WTC11 (cell line): ENCODE measurements around the gene EGFR. TPM values are rescaled to one million over a fixed set of nuclear protein-coding genes. Genes with fewer than 3 reads are reported as not detected.

ENCODE experiments used
- ATAC-seq: fragments of 200-7000 bp; cut with Tn5 transposase; 2 replicates; pipeline ENCODE4 v1.10.0; 2021; ENCODE audit warnings: mild to moderate bottlenecking, moderate library complexity
- CTCF ChIA-PET: fragments of 300-600 bp; sonication (Branson Sonifier 250); formaldehyde crosslinking; loops from one replicate; lab custom pipeline; 2021; ENCODE audit warnings: antibody characterized with exemption; lab: Charles Lee
- POLR2A ChIA-PET: fragments of 350-600 bp; sonication (Branson Sonifier 250); formaldehyde crosslinking; loops from one replicate; lab custom pipeline; 2021; ENCODE audit warnings: antibody characterized with exemption; lab: Charles Lee
- DNase-seq: peaks from one replicate; pipeline ENCODE4 v3.0.0; 2021; ENCODE audit warnings: low spot score
- H3K27ac Mint-ChIP-seq: 2 replicates; pipeline ENCODE4 v1.8.0; 2021; ENCODE audit warnings: mixed read lengths
- H3K27me3 Mint-ChIP-seq: 2 replicates; pipeline ENCODE4 v1.8.0; 2021; ENCODE audit warnings: low read depth, mild to moderate bottlenecking, moderate library complexity, mixed read lengths
- H3K36me3 Mint-ChIP-seq: 2 replicates; pipeline ENCODE4 v1.8.0; 2021; ENCODE audit warnings: mixed read lengths
- H3K4me1 Mint-ChIP-seq: 2 replicates; pipeline ENCODE4 v1.8.0; 2022; ENCODE audit warnings: mixed read lengths
- H3K4me3 Mint-ChIP-seq: 2 replicates; pipeline ENCODE4 v1.8.0; 2021; ENCODE audit warnings: mild to moderate bottlenecking, moderate library complexity, mixed read lengths
- H3K9me3 Mint-ChIP-seq: 2 replicates; pipeline ENCODE4 v1.8.0; 2021; ENCODE audit warnings: mixed read lengths
- AFF4 ChIP-seq: sonication (generic); formaldehyde crosslinking; IDR thresholded peaks from 2 replicates; pipeline ENCODE4 v1.8.1; 2023; ENCODE audit warnings: mild to moderate bottlenecking, missing genetic modification reagents, borderline replicate concordance
- ATF2 ChIP-seq: sonication (generic); formaldehyde crosslinking; IDR thresholded peaks from 2 replicates; pipeline ENCODE4 v1.8.1; 2022; ENCODE audit warnings: low read depth, missing genetic modification reagents, borderline replicate concordance
- CBFB ChIP-seq: sonication (generic); formaldehyde crosslinking; IDR thresholded peaks from 2 replicates; pipeline ENCODE4 v1.8.1; 2022; ENCODE audit warnings: mild to moderate bottlenecking, low read depth, missing genetic modification reagents
- CREM ChIP-seq: sonication (generic); formaldehyde crosslinking; IDR thresholded peaks from 2 replicates; pipeline ENCODE4 v1.8.1; 2022; ENCODE audit warnings: mild to moderate bottlenecking, missing genetic modification reagents, moderate library complexity
- FOXP1 ChIP-seq: sonication (generic); formaldehyde crosslinking; IDR thresholded peaks from 2 replicates; pipeline ENCODE4 v1.8.0; 2022; ENCODE audit warnings: missing genetic modification reagents, mild to moderate bottlenecking, moderate library complexity, borderline replicate concordance
- GRHL2 ChIP-seq: fragments of 250-450 bp; sonication (Bioruptor Pico); IDR thresholded peaks from 2 replicates; pipeline ENCODE4 v1.8.0; 2022; ENCODE audit warnings: mild to moderate bottlenecking, moderate library complexity; ENCODE audit not compliant: insufficient replicate concordance, severe bottlenecking
- GTF2I ChIP-seq: fragments of 250-450 bp; sonication (Bioruptor Pico); conservative IDR thresholded peaks from 2 replicates; pipeline ENCODE4 v1.4.0; 2021; ENCODE audit warnings: mild to moderate bottlenecking
- HMGA2 ChIP-seq: fragments of 250-450 bp; sonication (Bioruptor Pico); IDR thresholded peaks from 2 replicates; pipeline ENCODE4 v1.4.0; 2021; ENCODE audit warnings: mild to moderate bottlenecking, moderate library complexity
- IRF2 ChIP-seq: sonication (generic); formaldehyde crosslinking; IDR thresholded peaks from 2 replicates; pipeline ENCODE4 v1.8.0; 2022; ENCODE audit warnings: low read depth, missing genetic modification reagents, borderline replicate concordance
- JAZF1 ChIP-seq: fragments of 250-450 bp; sonication (Bioruptor Pico); IDR thresholded peaks from 2 replicates; pipeline ENCODE4 v1.9.0; 2021; ENCODE audit warnings: moderate library complexity, mild to moderate bottlenecking, inconsistent platforms
- NFATC4 ChIP-seq: fragments of 250-450 bp; sonication (Bioruptor Pico); IDR thresholded peaks from 2 replicates; pipeline ENCODE4 v1.9.0; 2021; ENCODE audit warnings: mild to moderate bottlenecking
- NR1H2 ChIP-seq: sonication (generic); formaldehyde crosslinking; IDR thresholded peaks from 2 replicates; pipeline ENCODE4 v1.9.0; 2021; ENCODE audit warnings: mild to moderate bottlenecking, moderate library complexity, missing genetic modification reagents
- NR3C1 ChIP-seq: sonication (generic); formaldehyde crosslinking; conservative IDR thresholded peaks from 2 replicates; pipeline ENCODE4 v1.8.1; 2023; ENCODE audit warnings: low read depth, mild to moderate bottlenecking, missing genetic modification reagents
- OVOL2 ChIP-seq: fragments of 250-450 bp; sonication (Bioruptor Pico); IDR thresholded peaks from 2 replicates; pipeline ENCODE4 v1.9.0; 2021; ENCODE audit warnings: mild to moderate bottlenecking, borderline replicate concordance
- PRRX2 ChIP-seq: fragments of 250-450 bp; sonication (Bioruptor Pico); IDR thresholded peaks from 2 replicates; pipeline ENCODE4 v1.8.0; 2021; ENCODE audit warnings: mild to moderate bottlenecking
- SMAD4 ChIP-seq: sonication (generic); formaldehyde crosslinking; IDR thresholded peaks from 2 replicates; pipeline ENCODE4 v1.8.0; 2022; ENCODE audit warnings: mild to moderate bottlenecking, missing genetic modification reagents
- SOX15 ChIP-seq: fragments of 250-450 bp; sonication (Bioruptor Pico); IDR thresholded peaks from 2 replicates; pipeline ENCODE4 v1.9.0; 2021; ENCODE audit warnings: mild to moderate bottlenecking
- ZBTB21 ChIP-seq: sonication (generic); formaldehyde crosslinking; IDR thresholded peaks from 2 replicates; pipeline ENCODE4 v1.8.1; 2023; ENCODE audit warnings: mild to moderate bottlenecking, missing genetic modification reagents, borderline replicate concordance
- ZMAT4 ChIP-seq: fragments of 250-450 bp; sonication (Bioruptor Pico); IDR thresholded peaks from 2 replicates; pipeline ENCODE4 v1.9.0; 2021; ENCODE audit warnings: mild to moderate bottlenecking
- ZNF121 ChIP-seq: sonication (generic); formaldehyde crosslinking; IDR thresholded peaks from 2 replicates; pipeline ENCODE4 v1.8.0; 2023; ENCODE audit warnings: missing genetic modification reagents
- ZNF263 ChIP-seq: sonication (generic); formaldehyde crosslinking; IDR thresholded peaks from 2 replicates; pipeline ENCODE4 v1.8.1; 2022; ENCODE audit warnings: low read depth, mild to moderate bottlenecking, moderate library complexity, missing genetic modification reagents
- ZNF281 ChIP-seq: sonication (generic); formaldehyde crosslinking; IDR thresholded peaks from 2 replicates; pipeline ENCODE4 v1.8.0; 2023; ENCODE audit warnings: mild to moderate bottlenecking, missing genetic modification reagents
- total RNA-seq: library from RNA; stranded (reverse); gene quantifications from 3 replicates; pipeline ENCODE4 v1.2.3, GENCODE V29; 2021
- TF ChIP-seq, protein P1 (sequence below): sonication (generic); formaldehyde crosslinking; IDR thresholded peaks from 2 replicates; pipeline ENCODE4 v1.8.0; 2022; ENCODE audit warnings: mild to moderate bottlenecking, missing genetic modification reagents
- TF ChIP-seq, protein P2 (sequence below): sonication (generic); formaldehyde crosslinking; IDR thresholded peaks from 2 replicates; pipeline ENCODE4 v1.8.0; 2022; ENCODE audit warnings: missing genetic modification reagents

The EGFR gene
- total RNA-seq, 1 experiment from 2014 or later: 5.9 TPM

DNA sequence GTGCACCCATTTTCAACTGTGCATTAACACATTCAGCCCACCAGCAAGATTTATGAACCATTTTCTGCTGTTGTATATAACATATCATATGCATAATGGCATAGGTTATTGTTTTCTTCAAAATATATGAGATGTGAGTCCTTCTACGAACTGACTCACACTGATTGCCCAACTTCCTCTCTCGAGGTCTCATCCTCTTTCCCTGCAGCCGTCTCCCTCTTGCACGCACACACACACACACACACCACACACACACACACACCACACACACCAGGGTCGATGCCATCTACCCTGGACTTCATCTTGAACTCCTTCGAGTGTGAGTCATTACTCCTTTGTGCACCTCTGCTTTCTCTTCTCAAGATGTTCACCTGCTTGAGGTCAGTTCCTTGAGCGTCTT is 36.7 kb downstream of the EGFR start:
- Mint-ChIP-seq H3K36me3 (no peaks in the 10 kb centered on the region), H3K4me1 (peaks cover 4% of the 10 kb centered on the region; the same call in 1 of the 2 replicates), H3K27me3 (no peaks in the 10 kb centered on the region; the same call in 1 of the 2 replicates), H3K27ac (no peak overlapping the region), H3K9me3 (peaks cover 5% of the 10 kb centered on the region), H3K4me3 (no peak overlapping the region)
- POLR2A ChIA-PET: no interaction called here
- ATAC-seq (no peak), DNase-seq (no peak)
- TF ChIP-seq ZNF263 (CRISPR knock-in tag): no peak
- TF ChIP-seq HMGA2: no peak
- no peak for TF ChIP-seq NFATC4 (CRISPR knock-in tag)
- TF ChIP-seq, protein P1, sequence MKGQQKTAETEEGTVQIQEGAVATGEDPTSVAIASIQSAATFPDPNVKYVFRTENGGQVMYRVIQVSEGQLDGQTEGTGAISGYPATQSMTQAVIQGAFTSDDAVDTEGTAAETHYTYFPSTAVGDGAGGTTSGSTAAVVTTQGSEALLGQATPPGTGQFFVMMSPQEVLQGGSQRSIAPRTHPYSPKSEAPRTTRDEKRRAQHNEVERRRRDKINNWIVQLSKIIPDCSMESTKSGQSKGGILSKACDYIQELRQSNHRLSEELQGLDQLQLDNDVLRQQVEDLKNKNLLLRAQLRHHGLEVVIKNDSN (CRISPR knock-in tag): no peak
- TF ChIP-seq IRF2: no peak
- CTCF ChIA-PET: interaction anchor here (1.0 kb wide), 1 partner anchor 200 kb away, joined by 3 read pairs; no protein-coding TSS in a partner anchor

DNA sequence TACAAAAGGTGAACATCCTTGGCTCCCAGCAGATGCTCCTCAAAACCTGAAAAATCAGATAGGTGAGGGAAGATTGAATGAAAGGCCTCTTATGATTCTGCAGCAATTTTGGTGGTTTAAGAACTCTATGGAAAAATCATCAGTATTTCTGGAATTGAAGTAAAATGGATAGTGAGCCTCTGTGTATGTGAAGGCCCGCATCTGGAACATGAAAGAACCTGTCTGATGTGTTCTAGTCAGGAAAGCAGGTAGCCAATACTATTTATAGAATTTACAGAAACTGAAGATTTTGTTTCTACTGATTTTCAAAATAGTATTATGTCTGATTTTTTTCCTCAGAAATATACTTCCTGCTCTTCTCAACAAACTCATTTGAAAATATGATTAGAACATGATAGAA is 37.3 kb downstream of the EGFR start:
- no peaks in the 10 kb centered on the region; the same call in 1 of the 2 replicates for H3K27me3 Mint-ChIP-seq
- H3K27ac Mint-ChIP-seq: no peak overlapping the region
- no peak overlapping the region for H3K4me3 Mint-ChIP-seq
- POLR2A ChIA-PET: no interaction called here
- peaks cover 4% of the 10 kb centered on the region; the same call in 1 of the 2 replicates for H3K4me1 Mint-ChIP-seq
- H3K9me3 Mint-ChIP-seq: peaks cover 5% of the 10 kb centered on the region
- DNase-seq (no peak), ATAC-seq (no peak)
- no peaks in the 10 kb centered on the region for H3K36me3 Mint-ChIP-seq
- CTCF ChIA-PET: no interaction called here
- no peak for TF ChIP-seq CREM (CRISPR knock-in tag)
- TF ChIP-seq NR1H2: no peak
- TF ChIP-seq AFF4 (CRISPR knock-in tag): no peak
- no peak for TF ChIP-seq CBFB (CRISPR knock-in tag)
- no peak for TF ChIP-seq ZNF281 (CRISPR knock-in tag)
- TF ChIP-seq PRRX2 (CRISPR knock-in tag): no peak
- TF ChIP-seq ATF2 (CRISPR knock-in tag): no peak
- no peak for TF ChIP-seq SOX15 (CRISPR knock-in tag)
- no peak for TF ChIP-seq ZMAT4 (CRISPR knock-in tag)
- TF ChIP-seq FOXP1 (CRISPR knock-in tag): no peak
- TF ChIP-seq SMAD4 (CRISPR knock-in tag): no peak
- TF ChIP-seq NR3C1 (CRISPR knock-in tag): no peak
- no peak for TF ChIP-seq GRHL2
- TF ChIP-seq GTF2I: no peak
- no peak for TF ChIP-seq OVOL2
- TF ChIP-seq, protein P2, sequence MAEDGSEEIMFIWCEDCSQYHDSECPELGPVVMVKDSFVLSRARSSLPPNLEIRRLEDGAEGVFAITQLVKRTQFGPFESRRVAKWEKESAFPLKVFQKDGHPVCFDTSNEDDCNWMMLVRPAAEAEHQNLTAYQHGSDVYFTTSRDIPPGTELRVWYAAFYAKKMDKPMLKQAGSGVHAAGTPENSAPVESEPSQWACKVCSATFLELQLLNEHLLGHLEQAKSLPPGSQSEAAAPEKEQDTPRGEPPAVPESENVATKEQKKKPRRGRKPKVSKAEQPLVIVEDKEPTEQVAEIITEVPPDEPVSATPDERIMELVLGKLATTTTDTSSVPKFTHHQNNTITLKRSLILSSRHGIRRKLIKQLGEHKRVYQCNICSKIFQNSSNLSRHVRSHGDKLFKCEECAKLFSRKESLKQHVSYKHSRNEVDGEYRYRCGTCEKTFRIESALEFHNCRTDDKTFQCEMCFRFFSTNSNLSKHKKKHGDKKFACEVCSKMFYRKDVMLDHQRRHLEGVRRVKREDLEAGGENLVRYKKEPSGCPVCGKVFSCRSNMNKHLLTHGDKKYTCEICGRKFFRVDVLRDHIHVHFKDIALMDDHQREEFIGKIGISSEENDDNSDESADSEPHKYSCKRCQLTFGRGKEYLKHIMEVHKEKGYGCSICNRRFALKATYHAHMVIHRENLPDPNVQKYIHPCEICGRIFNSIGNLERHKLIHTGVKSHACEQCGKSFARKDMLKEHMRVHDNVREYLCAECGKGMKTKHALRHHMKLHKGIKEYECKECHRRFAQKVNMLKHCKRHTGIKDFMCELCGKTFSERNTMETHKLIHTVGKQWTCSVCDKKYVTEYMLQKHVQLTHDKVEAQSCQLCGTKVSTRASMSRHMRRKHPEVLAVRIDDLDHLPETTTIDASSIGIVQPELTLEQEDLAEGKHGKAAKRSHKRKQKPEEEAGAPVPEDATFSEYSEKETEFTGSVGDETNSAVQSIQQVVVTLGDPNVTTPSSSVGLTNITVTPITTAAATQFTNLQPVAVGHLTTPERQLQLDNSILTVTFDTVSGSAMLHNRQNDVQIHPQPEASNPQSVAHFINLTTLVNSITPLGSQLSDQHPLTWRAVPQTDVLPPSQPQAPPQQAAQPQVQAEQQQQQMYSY: no peak
- no peak for TF ChIP-seq ZNF121 (CRISPR knock-in tag)
- TF ChIP-seq JAZF1 (CRISPR knock-in tag): no peak
- no peak for TF ChIP-seq ZBTB21 (CRISPR knock-in tag)
